Neural crest cell (in vitro differentiated cells): ENCODE results near the gene CBX4. TPM values are rescaled to one million over a fixed set of nuclear protein-coding genes. Genes with fewer than 3 reads are reported as not detected.

Experiments used
- DNase-seq: peaks from one replicate; pipeline ENCODE4 v3.0.0; 2021; ENCODE audit warnings: low read depth, mixed read lengths, low spot score
- H3K27ac Mint-ChIP-seq: one replicate; pipeline ENCODE4 v1.8.0; 2021; ENCODE audit warnings: mild to moderate bottlenecking, mixed read lengths; ENCODE audit not compliant: unreplicated experiment
- H3K27me3 Mint-ChIP-seq: 2 replicates; pipeline ENCODE4 v1.8.0; 2021; ENCODE audit warnings: low read depth, mild to moderate bottlenecking, mixed read lengths
- H3K36me3 Mint-ChIP-seq: 2 replicates; pipeline ENCODE4 v1.8.0; 2021; ENCODE audit warnings: low read depth, mild to moderate bottlenecking, mixed read lengths
- H3K4me1 Mint-ChIP-seq: 2 replicates; pipeline ENCODE4 v1.8.0; 2021; ENCODE audit warnings: mixed read lengths
- H3K4me3 Mint-ChIP-seq: one replicate; pipeline ENCODE4 v1.8.0; 2021; ENCODE audit warnings: mild to moderate bottlenecking, mixed read lengths
- H3K9me3 Mint-ChIP-seq: 2 replicates; pipeline ENCODE4 v1.8.0; 2021; ENCODE audit warnings: mixed read lengths
- CTCF ChIP-seq: fragments of 200-600 bp; sonication (generic); conservative IDR thresholded peaks from 2 replicates; pipeline ENCODE4 v1.5.0; 2021; ENCODE audit warnings: antibody characterized with exemption, mild to moderate bottlenecking
- total RNA-seq: library from RNA; stranded (reverse); gene quantifications from 2 replicates; pipeline ENCODE4 v1.2.1, GENCODE V29; 2021

Gene CBX4
- total RNA-seq, 1 donor from 2014 or later, result 21.0 TPM

- TF ChIP-seq CTCF, result no peak
- no peak for DNase-seq
- Mint-ChIP-seq H3K27me3 (no peaks in the 10 kb centered on the region), H3K4me3 (no peak overlapping the region), H3K9me3 (no peaks in the 10 kb centered on the region), H3K27ac (no peak overlapping the region), H3K4me1 (peaks cover 5% of the 10 kb centered on the region), H3K36me3 (no peaks in the 10 kb centered on the region)
These were observed 31.9 kb upstream of the CBX4 start for GRCh38 chr17:79871131-79871530.

- DNase-seq, result no peak
- H3K27ac Mint-ChIP-seq, result peak overlapping the region; percentile 57
- H3K4me1 Mint-ChIP-seq, result peaks cover 5% of the 10 kb centered on the region
- H3K27me3 Mint-ChIP-seq, result no peaks in the 10 kb centered on the region
- no peaks in the 10 kb centered on the region for H3K9me3 Mint-ChIP-seq
- no peak overlapping the region for H3K4me3 Mint-ChIP-seq
- no peaks in the 10 kb centered on the region for H3K36me3 Mint-ChIP-seq
- TF ChIP-seq CTCF, result no peak
These were observed 31.3 kb upstream of the CBX4 start for GRCh38 chr17:79870540-79870939.

- H3K9me3 Mint-ChIP-seq, result no peaks in the 10 kb centered on the region
- no peak for TF ChIP-seq CTCF
- no peaks in the 10 kb centered on the region for H3K27me3 Mint-ChIP-seq
- H3K27ac Mint-ChIP-seq, result no peak overlapping the region
- no peaks in the 10 kb centered on the region for H3K36me3 Mint-ChIP-seq
- no peak for DNase-seq
- H3K4me3 Mint-ChIP-seq, result no peak overlapping the region
- peaks cover 19% of the 10 kb centered on the region for H3K4me1 Mint-ChIP-seq
These were observed 27.7 kb upstream of the CBX4 start for GRCh38 chr17:79866791-79867518.

GRCh38 chr17:79865351-79866210, 26.3 kb upstream of the CBX4 start:
- Mint-ChIP-seq H3K4me3 (no peak overlapping the region), H3K9me3 (no peaks in the 10 kb centered on the region), H3K27ac (no peak overlapping the region), H3K36me3 (no peaks in the 10 kb centered on the region), H3K4me1 (peaks cover 28% of the 10 kb centered on the region), H3K27me3 (peaks cover 3% of the 10 kb centered on the region)
- no peak for DNase-seq
- no peak for TF ChIP-seq CTCF

- H3K36me3 Mint-ChIP-seq, result no peaks in the 10 kb centered on the region
- peaks cover 3% of the 10 kb centered on the region for H3K27me3 Mint-ChIP-seq
- H3K4me1 Mint-ChIP-seq, result peaks cover 28% of the 10 kb centered on the region
- H3K4me3 Mint-ChIP-seq, result no peak overlapping the region
- no peak for DNase-seq
- no peaks in the 10 kb centered on the region for H3K9me3 Mint-ChIP-seq
- no peak for TF ChIP-seq CTCF
- no peak overlapping the region for H3K27ac Mint-ChIP-seq
These were observed 25.5 kb upstream of the CBX4 start for GRCh38 chr17:79864617-79865250.
